ENCODE results near the gene KCTD7. TPM values are rescaled to one million over a fixed set of nuclear protein-coding genes. Genes with fewer than 3 reads are reported as not detected.

Gene KCTD7
- total RNA-seq, 1 experiment from 2014 or later, result 11.6 TPM

- peaks cover 13% of the 10 kb centered on the region for H3K36me3 Mint-ChIP-seq
- H3K27me3 Mint-ChIP-seq (ENCODE audit: low read depth), result peaks cover 13% of the 10 kb centered on the region
- POLR2A ChIA-PET, result no interaction called here
- H3K4me1 Mint-ChIP-seq, result peaks cover 12% of the 10 kb centered on the region
- H3K27ac Mint-ChIP-seq, result no peak overlapping the region
- CTCF ChIA-PET, result no interaction called here
- DNase-seq (ENCODE audit: low spot score) (no peak), ATAC-seq (no peak)
- H3K4me3 Mint-ChIP-seq, result peak overlapping the region; percentile 68; the same call in 1 of the 2 replicates
- no peak for TF ChIP-seq ZNF281 (CRISPR knock-in tag; IDR thresholded peaks at IDR 0.05)
- TF ChIP-seq JAZF1 (CRISPR knock-in tag; IDR thresholded peaks at IDR 0.05), result no peak
- no peak for TF ChIP-seq SMAD3 (CRISPR knock-in tag; IDR thresholded peaks at IDR 0.05; ENCODE audit: borderline replicate concordance)
- TF ChIP-seq PREB (CRISPR knock-in tag; IDR thresholded peaks at IDR 0.05; ENCODE audit: borderline replicate concordance), result no peak
- TF ChIP-seq ZNF425 (CRISPR knock-in tag; conservative IDR thresholded peaks at IDR 0.05), result no peak
- TF ChIP-seq AR (CRISPR knock-in tag; IDR thresholded peaks at IDR 0.05), result no peak
- no peak for TF ChIP-seq NFATC4 (CRISPR knock-in tag; IDR thresholded peaks at IDR 0.05)
- no peak for TF ChIP-seq TCF7 (CRISPR knock-in tag; IDR thresholded peaks at IDR 0.05; ENCODE audit: low read depth)
- TF ChIP-seq MLX (CRISPR knock-in tag; IDR thresholded peaks at IDR 0.05), result no peak
- TF ChIP-seq ZNF532 (CRISPR knock-in tag; IDR thresholded peaks at IDR 0.05; ENCODE audit: borderline replicate concordance), result no peak
- TF ChIP-seq EMX1 (CRISPR knock-in tag; IDR thresholded peaks at IDR 0.05), result no peak
- no peak for TF ChIP-seq ZNF396 (CRISPR knock-in tag; IDR thresholded peaks at IDR 0.05; ENCODE audit: borderline replicate concordance)
- no peak for TF ChIP-seq KAT7 (CRISPR knock-in tag; IDR thresholded peaks at IDR 0.05; ENCODE audit: borderline replicate concordance)
- TF ChIP-seq ZNF121 (CRISPR knock-in tag; IDR thresholded peaks at IDR 0.05), result no peak
- TF ChIP-seq CBFB (CRISPR knock-in tag; IDR thresholded peaks at IDR 0.05; ENCODE audit: low read depth), result no peak
- TF ChIP-seq ETV6 (CRISPR knock-in tag; IDR thresholded peaks at IDR 0.05), result no peak
- no peak for TF ChIP-seq GTF2I (CRISPR knock-in tag; conservative IDR thresholded peaks at IDR 0.05)
- no peaks in the 10 kb centered on the region; the same call in 1 of the 2 replicates for H3K9me3 Mint-ChIP-seq
Observed at GRCh38 chr7:66630531-66630930, 1.9 kb downstream of the KCTD7 start.
